ENCODE measurements around the gene ARMC3. TPM values are rescaled to one million over a fixed set of nuclear protein-coding genes. Genes with fewer than 3 reads are reported as not detected.
A peak's percentile ranks its signal among the peaks of the same experiment; 100 is the strongest.

Gene ARMC3
- total RNA-seq, 1 donor from 2014 or later, result 0.23 TPM

- no peak overlapping the region for H3K4me3 ChIP-seq (ENCODE audit: insufficient read depth, low read depth, low read length)
- H3K27ac Mint-ChIP-seq (ENCODE audit: unreplicated experiment), result no peak overlapping the region
- H3K4me1 ChIP-seq (ENCODE audit: insufficient read depth, low read length), result no peaks in the 10 kb centered on the region
- peaks cover 9% of the 10 kb centered on the region for H3K36me3 Mint-ChIP-seq (ENCODE audit: low read depth, unreplicated experiment)
- no peaks in the 10 kb centered on the region for H4K20me1 ChIP-seq (ENCODE audit: insufficient read depth, low read length)
- H3K79me2 ChIP-seq (ENCODE audit: insufficient read depth, low read length), result no peaks in the 10 kb centered on the region
- H3K4me1 Mint-ChIP-seq (ENCODE audit: low read depth, unreplicated experiment), result no peaks in the 10 kb centered on the region
- H3K36me3 ChIP-seq (ENCODE audit: insufficient read depth, low read length), result no peaks in the 10 kb centered on the region
- TF ChIP-seq CTCF (IDR thresholded peaks at IDR 0.05; ENCODE audit: insufficient read depth, low read depth, low read length) (no peak), EZH2 (IDR thresholded peaks at IDR 0.05; ENCODE audit: insufficient read depth, low read length) (no peak)
- FAIRE-seq, result no peak
- no peak overlapping the region for H2AFZ ChIP-seq (ENCODE audit: low read depth, low read length)
- H3K4me2 ChIP-seq (ENCODE audit: low read length), result peak overlapping the region; percentile 17
- no peaks in the 10 kb centered on the region for H3K27me3 Mint-ChIP-seq (ENCODE audit: low read depth, unreplicated experiment)
- H3K9ac ChIP-seq (ENCODE audit: low read length), result no peak overlapping the region
- DNase-seq (ENCODE audit: low read depth), result no peak
- H3K9me3 Mint-ChIP-seq (ENCODE audit: unreplicated experiment), result peaks cover 24% of the 10 kb centered on the region
- peaks cover 7% of the 10 kb centered on the region for H3K9me3 ChIP-seq (ENCODE audit: insufficient read depth, low read depth, low read length)
- no peak overlapping the region for H3K4me3 Mint-ChIP-seq (ENCODE audit: unreplicated experiment)
- H3K27me3 ChIP-seq (ENCODE audit: insufficient read depth, low read length), result no peaks in the 10 kb centered on the region
- no peak overlapping the region for H3K27ac ChIP-seq (ENCODE audit: low read depth, low read length)
Observed at GRCh38 chr10:22912763-22913384, 15.0 kb upstream of the ARMC3 start.

- no peak overlapping the region for H3K4me3 ChIP-seq (ENCODE audit: insufficient read depth, low read depth, low read length)
- H3K9ac ChIP-seq (ENCODE audit: low read length), result no peak overlapping the region
- H3K27ac Mint-ChIP-seq (ENCODE audit: unreplicated experiment), result no peak overlapping the region
- H3K27me3 Mint-ChIP-seq (ENCODE audit: low read depth, unreplicated experiment), result no peaks in the 10 kb centered on the region
- peaks cover 19% of the 10 kb centered on the region for H3K9me3 Mint-ChIP-seq (ENCODE audit: unreplicated experiment)
- no peaks in the 10 kb centered on the region for H3K4me1 Mint-ChIP-seq (ENCODE audit: low read depth, unreplicated experiment)
- no peaks in the 10 kb centered on the region for H3K4me1 ChIP-seq (ENCODE audit: insufficient read depth, low read length)
- no peaks in the 10 kb centered on the region for H4K20me1 ChIP-seq (ENCODE audit: insufficient read depth, low read length)
- no peak overlapping the region for H3K27ac ChIP-seq (ENCODE audit: low read depth, low read length)
- FAIRE-seq (no peak), DNase-seq (ENCODE audit: low read depth) (no peak)
- no peaks in the 10 kb centered on the region for H3K27me3 ChIP-seq (ENCODE audit: insufficient read depth, low read length)
- TF ChIP-seq CTCF (IDR thresholded peaks at IDR 0.05; ENCODE audit: insufficient read depth, low read depth, low read length) (no peak), EZH2 (IDR thresholded peaks at IDR 0.05; ENCODE audit: insufficient read depth, low read length) (no peak)
- H3K4me3 Mint-ChIP-seq (ENCODE audit: unreplicated experiment), result no peak overlapping the region
- H3K36me3 ChIP-seq (ENCODE audit: insufficient read depth, low read length), result no peaks in the 10 kb centered on the region
- no peak overlapping the region for H2AFZ ChIP-seq (ENCODE audit: low read depth, low read length)
- no peak overlapping the region for H3K4me2 ChIP-seq (ENCODE audit: low read length)
- H3K79me2 ChIP-seq (ENCODE audit: insufficient read depth, low read length), result no peaks in the 10 kb centered on the region
- peaks cover 3% of the 10 kb centered on the region for H3K9me3 ChIP-seq (ENCODE audit: insufficient read depth, low read depth, low read length)
- peaks cover 7% of the 10 kb centered on the region for H3K36me3 Mint-ChIP-seq (ENCODE audit: low read depth, unreplicated experiment)
Observed at GRCh38 chr10:22913474-22914092, 14.3 kb upstream of the ARMC3 start.

- Mint-ChIP-seq H3K27me3 (ENCODE audit: low read depth, unreplicated experiment) (no peaks in the 10 kb centered on the region), H3K27ac (ENCODE audit: unreplicated experiment) (no peak overlapping the region), H3K9me3 (ENCODE audit: unreplicated experiment) (peaks cover 10% of the 10 kb centered on the region), H3K4me1 (ENCODE audit: low read depth, unreplicated experiment) (no peaks in the 10 kb centered on the region), H3K36me3 (ENCODE audit: low read depth, unreplicated experiment) (peaks cover 2% of the 10 kb centered on the region), H3K4me3 (ENCODE audit: unreplicated experiment) (no peak overlapping the region)
- no peak for DNase-seq (ENCODE audit: low read depth)
- Histone ChIP-seq H4K20me1 (ENCODE audit: insufficient read depth, low read length) (no peaks in the 10 kb centered on the region), H3K27ac (ENCODE audit: low read depth, low read length) (no peak overlapping the region), H3K9me3 (ENCODE audit: insufficient read depth, low read depth, low read length) (no peaks in the 10 kb centered on the region), H3K4me2 (ENCODE audit: low read length) (no peak overlapping the region), H3K4me3 (ENCODE audit: insufficient read depth, low read depth, low read length) (no peak overlapping the region), H3K36me3 (ENCODE audit: insufficient read depth, low read length) (no peaks in the 10 kb centered on the region), H3K27me3 (ENCODE audit: insufficient read depth, low read length) (no peaks in the 10 kb centered on the region), H3K9ac (ENCODE audit: low read length) (no peak overlapping the region), H3K79me2 (ENCODE audit: insufficient read depth, low read length) (no peaks in the 10 kb centered on the region), H3K4me1 (ENCODE audit: insufficient read depth, low read length) (no peaks in the 10 kb centered on the region), H2AFZ (ENCODE audit: low read depth, low read length) (no peak overlapping the region)
- TF ChIP-seq CTCF (IDR thresholded peaks at IDR 0.05; ENCODE audit: insufficient read depth, low read depth, low read length), result no peak
- no peak for TF ChIP-seq EZH2 (IDR thresholded peaks at IDR 0.05; ENCODE audit: insufficient read depth, low read length)
- no peak for FAIRE-seq
Observed at GRCh38 chr10:22915314-22915713, 12.5 kb upstream of the ARMC3 start.

Data from astrocyte (in vitro differentiated cells and primary cell).